Omental fat pad (tissue), 4 donors: ENCODE results near the gene DHCR7. TPM values are rescaled to one million over a fixed set of nuclear protein-coding genes. Genes with fewer than 3 reads are reported as not detected.

ENCODE experiments used
- ATAC-seq: fragments of 150-250 bp; one replicate; pipeline ENCODE4 v1.9.1; 2016; ENCODE audit warnings: mild to moderate bottlenecking, moderate library complexity; ENCODE audit not compliant: low FRiP score
- DNase-seq: peaks from one replicate; pipeline ENCODE4 v3.0.0-alpha.2; 2019; ENCODE audit warnings: low spot score
- total RNA-seq, 4 donors: library from RNA; depleted of rRNA; stranded (reverse); fragments of >200 nt; gene quantifications; one replicate each; pipeline ENCODE4 v1.1.0, GENCODE V29; 2016
- TF ChIP-seq, protein P1 (sequence below), 3 donors: fragments of 450-650 bp; IDR thresholded peaks; one replicate each; pipeline ENCODE4 v1.5.1; 2016 to 2017; ENCODE audit warnings: antibody characterized with exemption in 3 of 3, mild to moderate bottlenecking in 3 of 3, moderate library complexity in 2 of 3

The DHCR7 gene
- total RNA-seq, 4 donors from 2014 or later, result 12.9 to 76.5 (median 37.4) TPM

GRCh38 chr11:71477641-71478527 is 29.7 kb upstream of the DHCR7 start:
- TF ChIP-seq, protein P1, sequence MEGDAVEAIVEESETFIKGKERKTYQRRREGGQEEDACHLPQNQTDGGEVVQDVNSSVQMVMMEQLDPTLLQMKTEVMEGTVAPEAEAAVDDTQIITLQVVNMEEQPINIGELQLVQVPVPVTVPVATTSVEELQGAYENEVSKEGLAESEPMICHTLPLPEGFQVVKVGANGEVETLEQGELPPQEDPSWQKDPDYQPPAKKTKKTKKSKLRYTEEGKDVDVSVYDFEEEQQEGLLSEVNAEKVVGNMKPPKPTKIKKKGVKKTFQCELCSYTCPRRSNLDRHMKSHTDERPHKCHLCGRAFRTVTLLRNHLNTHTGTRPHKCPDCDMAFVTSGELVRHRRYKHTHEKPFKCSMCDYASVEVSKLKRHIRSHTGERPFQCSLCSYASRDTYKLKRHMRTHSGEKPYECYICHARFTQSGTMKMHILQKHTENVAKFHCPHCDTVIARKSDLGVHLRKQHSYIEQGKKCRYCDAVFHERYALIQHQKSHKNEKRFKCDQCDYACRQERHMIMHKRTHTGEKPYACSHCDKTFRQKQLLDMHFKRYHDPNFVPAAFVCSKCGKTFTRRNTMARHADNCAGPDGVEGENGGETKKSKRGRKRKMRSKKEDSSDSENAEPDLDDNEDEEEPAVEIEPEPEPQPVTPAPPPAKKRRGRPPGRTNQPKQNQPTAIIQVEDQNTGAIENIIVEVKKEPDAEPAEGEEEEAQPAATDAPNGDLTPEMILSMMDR (IDR thresholded peaks at IDR 0.05), result no peak
- ATAC-seq (no peak), DNase-seq (no peak)

DNA sequence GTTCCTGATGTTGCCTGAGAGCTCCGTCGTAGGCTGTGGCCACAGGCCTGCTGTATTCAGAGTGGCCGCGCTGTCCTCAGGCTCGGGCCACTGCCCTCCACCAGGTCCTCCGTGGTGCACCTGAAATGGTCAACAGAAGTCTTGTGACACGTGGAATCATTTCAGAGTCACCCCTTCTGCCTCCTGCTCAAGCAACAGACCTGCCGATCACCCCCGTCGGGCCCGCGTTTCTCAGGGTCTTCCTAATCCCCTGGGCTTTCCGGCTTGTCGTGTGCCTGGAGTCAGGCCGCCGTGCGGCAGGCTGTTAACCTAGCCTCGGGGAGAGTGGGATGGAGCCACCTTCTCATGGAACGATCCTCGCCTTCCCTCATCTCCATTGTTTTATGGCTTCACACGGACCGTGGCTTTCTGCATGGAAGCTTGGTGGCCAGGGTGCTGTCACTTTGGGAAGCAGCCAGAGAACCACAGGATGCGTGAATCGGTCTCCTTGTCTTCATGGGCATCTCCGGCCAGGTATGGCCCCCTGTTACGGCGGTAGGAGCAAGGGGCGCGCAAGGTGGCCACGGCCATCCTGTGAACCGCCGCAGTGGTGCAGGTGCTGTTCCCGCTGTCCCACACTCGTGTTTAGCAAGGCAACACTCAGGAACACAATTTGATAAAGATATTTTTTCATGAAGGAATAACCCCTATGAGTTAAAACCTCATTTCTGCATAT is 28.9 kb upstream of the DHCR7 start:
- TF ChIP-seq, protein P1 (IDR thresholded peaks at IDR 0.05), result no peak
- DNase-seq (no peak), ATAC-seq (no peak)

GRCh38 chr11:71476031-71476430 is 27.8 kb upstream of the DHCR7 start:
- ATAC-seq, result no peak
- no peak for DNase-seq
- TF ChIP-seq, protein P1 (IDR thresholded peaks at IDR 0.05), result no peak

GRCh38 chr11:71474771-71475483 is 26.7 kb upstream of the DHCR7 start:
- TF ChIP-seq, protein P1 (IDR thresholded peaks at IDR 0.05), result no peak
- ATAC-seq (no peak), DNase-seq (no peak)

DNA sequence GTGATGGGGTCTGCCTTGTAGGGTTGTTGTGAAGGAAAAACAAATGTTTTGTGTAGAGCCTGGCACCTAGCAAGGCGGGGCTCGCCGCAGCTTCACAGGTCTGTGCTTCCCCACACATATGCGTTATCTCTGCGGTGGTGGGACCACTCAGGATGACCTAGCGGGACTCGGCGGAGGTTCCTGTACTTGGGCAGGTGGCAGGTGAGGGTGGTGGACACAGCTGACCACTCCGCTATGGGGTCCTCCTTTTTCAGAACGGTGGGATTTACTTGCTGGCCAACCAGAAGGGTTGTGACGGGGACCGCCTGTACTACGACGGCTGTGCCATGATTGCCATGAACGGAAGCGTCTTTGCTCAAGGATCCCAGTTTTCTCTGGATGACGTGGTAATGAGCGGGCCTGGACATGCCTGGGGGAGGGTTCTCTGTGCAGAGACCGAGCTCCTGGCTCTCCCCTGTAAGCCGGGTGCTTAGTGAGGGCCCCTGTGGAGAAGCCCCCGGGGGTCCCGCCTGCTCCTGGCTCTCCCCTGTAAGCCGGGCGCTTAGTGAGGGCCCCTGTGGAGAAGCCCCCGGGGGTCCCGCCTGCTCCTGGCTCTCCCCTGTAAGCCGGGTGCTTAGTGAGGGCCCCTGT is 26.1 kb upstream of the DHCR7 start:
- DNase-seq, result no peak
- ATAC-seq, result no peak
- TF ChIP-seq, protein P1 (IDR thresholded peaks at IDR 0.05), result no peak

GRCh38 chr11:71473793-71474080 is 25.5 kb upstream of the DHCR7 start:
- ATAC-seq, result no peak
- TF ChIP-seq, protein P1 (IDR thresholded peaks at IDR 0.05), result no peak
- DNase-seq, result no peak
